Measurements from ENCODE around the gene STK36.

GRCh38 chr2:218694405-218695145, 22.7 kb downstream of the STK36 start:
- TF ChIP-seq YY1 (IDR thresholded peaks at IDR 0.05; ENCODE audit: insufficient read depth, insufficient read length): no peak
- TF ChIP-seq ZNF274 (IDR thresholded peaks at IDR 0.05; ENCODE audit: low read depth, low read length): no peak
- TF ChIP-seq SUZ12 (IDR thresholded peaks at IDR 0.05; ENCODE audit: extremely low read depth, insufficient read depth, insufficient read length): no peak

Data from NT2/D1 (cell line).